RWPE2 (cell line): ENCODE data around the gene NABP1.

Source experiments
- ATAC-seq: fragments of 200-7000 bp; cut with Tn5 transposase; 3 replicates; pipeline ENCODE4 v1.9.1; 2021; ENCODE audit warnings: low read depth
- DNase-seq: peaks from one replicate; pipeline ENCODE4 v3.0.0-alpha.2; 2020; ENCODE audit warnings: low spot score
- H3K27ac ChIP-seq: fragments of 450-650 bp; 2 replicates; pipeline ENCODE4 v1.5.1; 2017; ENCODE audit warnings: mild to moderate bottlenecking; ENCODE audit not compliant: poor library complexity, severe bottlenecking
- H3K27me3 ChIP-seq: fragments of 250-450 bp; sonication (Bioruptor Pico); 2 replicates; pipeline ENCODE4 v1.5.1; 2021; ENCODE audit warnings: mild to moderate bottlenecking, moderate library complexity; ENCODE audit not compliant: insufficient read depth, poor library complexity, severe bottlenecking
- H3K36me3 ChIP-seq: fragments of 250-450 bp; sonication (Bioruptor Pico); 2 replicates; pipeline ENCODE4 v1.5.1; 2020; ENCODE audit warnings: low read depth, mild to moderate bottlenecking, moderate library complexity
- H3K4me1 ChIP-seq: fragments of 250-450 bp; sonication (Bioruptor Pico); 2 replicates; pipeline ENCODE4 v1.5.1; 2021; ENCODE audit warnings: mild to moderate bottlenecking, moderate library complexity; ENCODE audit not compliant: insufficient read depth, poor library complexity, severe bottlenecking
- H3K4me3 ChIP-seq: fragments of 250-450 bp; sonication (Bioruptor Pico); 2 replicates; pipeline ENCODE4 v1.5.1; 2021; ENCODE audit warnings: mild to moderate bottlenecking, moderate library complexity; ENCODE audit not compliant: severe bottlenecking
- H3K9me3 ChIP-seq: fragments of 250-450 bp; sonication (Bioruptor Pico); 2 replicates; pipeline ENCODE4 v1.5.1; 2021; ENCODE audit warnings: mild to moderate bottlenecking, moderate library complexity; ENCODE audit not compliant: severe bottlenecking
- CTCF ChIP-seq: fragments of 450-650 bp; IDR thresholded peaks from one replicate; pipeline ENCODE4 v1.5.1; 2017; ENCODE audit warnings: mild to moderate bottlenecking, moderate library complexity; ENCODE audit not compliant: poor library complexity, severe bottlenecking

NABP1 gene

DNA sequence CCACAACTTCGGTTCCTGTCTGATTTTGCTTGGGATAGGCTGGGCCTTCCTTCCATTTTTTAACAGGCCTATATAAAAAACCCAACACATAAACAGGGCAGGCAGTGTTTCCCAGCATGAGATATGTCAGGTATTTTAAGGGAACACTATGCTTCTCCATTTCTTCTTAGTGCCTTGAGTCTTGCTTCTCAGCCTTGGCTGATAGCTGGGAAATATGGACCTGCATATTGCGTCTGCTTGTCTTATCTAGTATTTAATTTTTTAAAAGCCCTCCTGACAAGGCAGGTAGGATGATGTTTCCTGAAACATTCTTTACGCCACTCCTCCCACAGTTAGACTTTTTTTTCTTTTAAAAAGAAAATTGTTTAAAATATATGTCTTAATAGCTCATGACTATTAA is 45.5 kb upstream of the NABP1 start:
- no peaks in the 10 kb centered on the region for H3K9me3 ChIP-seq
- no peaks in the 10 kb centered on the region for H3K27me3 ChIP-seq
- ATAC-seq (no peak), DNase-seq (no peak)
- no peak overlapping the region for H3K4me3 ChIP-seq
- H3K4me1 ChIP-seq, result peaks cover 39% of the 10 kb centered on the region
- H3K27ac ChIP-seq, result no peak overlapping the region
- H3K36me3 ChIP-seq, result no peaks in the 10 kb centered on the region
- TF ChIP-seq CTCF, result no peak

DNA sequence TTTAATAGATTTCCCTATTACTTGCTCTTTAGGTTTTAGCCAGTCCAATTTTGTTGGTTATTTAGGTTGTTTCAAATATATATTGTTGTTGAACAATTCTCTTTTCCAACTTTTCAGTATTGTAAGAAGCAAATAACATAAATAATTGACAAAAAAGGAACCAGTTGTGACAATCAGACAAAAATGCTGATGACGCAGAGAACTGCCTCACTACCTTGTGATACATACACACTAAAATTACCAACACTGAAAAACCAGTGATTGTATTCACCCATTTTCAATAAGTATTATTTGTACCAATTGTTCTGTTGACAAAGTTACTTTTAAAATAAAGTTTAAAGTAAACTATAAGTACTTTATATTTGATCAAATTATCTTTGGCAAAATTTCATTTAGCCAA is 43.1 kb upstream of the NABP1 start:
- peaks cover 50% of the 10 kb centered on the region for H3K4me1 ChIP-seq
- DNase-seq (no peak), ATAC-seq (no peak)
- H3K9me3 ChIP-seq, result no peaks in the 10 kb centered on the region
- H3K27ac ChIP-seq, result peak overlapping the region; percentile 66
- H3K36me3 ChIP-seq, result no peaks in the 10 kb centered on the region
- H3K27me3 ChIP-seq, result no peaks in the 10 kb centered on the region
- no peak overlapping the region for H3K4me3 ChIP-seq
- no peak for TF ChIP-seq CTCF

- peak overlapping the region; percentile 66 for H3K27ac ChIP-seq
- H3K4me3 ChIP-seq, result no peak overlapping the region
- no peaks in the 10 kb centered on the region for H3K9me3 ChIP-seq
- no peaks in the 10 kb centered on the region for H3K27me3 ChIP-seq
- TF ChIP-seq CTCF, result no peak
- DNase-seq (no peak), ATAC-seq (peak; percentile 57)
- no peaks in the 10 kb centered on the region for H3K36me3 ChIP-seq
- H3K4me1 ChIP-seq, result peaks cover 48% of the 10 kb centered on the region
These were observed 42.4 kb upstream of the NABP1 start for GRCh38 chr2:191635333-191636234.

DNA sequence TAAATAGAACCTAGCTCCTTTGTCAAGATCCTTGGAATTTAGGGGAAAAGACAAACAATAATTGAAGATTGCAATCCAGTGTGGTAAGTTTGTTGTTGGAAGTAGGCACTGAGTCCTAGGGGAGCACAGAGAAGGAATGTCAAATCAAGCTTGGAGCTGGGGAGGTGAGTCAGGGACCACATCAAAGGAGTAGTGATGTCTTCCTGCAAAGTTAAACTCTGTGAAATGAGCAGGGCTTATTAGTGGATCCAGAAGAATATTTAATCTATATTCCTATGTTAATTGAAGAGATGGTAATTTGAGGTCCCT is 41.7 kb upstream of the NABP1 start:
- H3K36me3 ChIP-seq, result no peaks in the 10 kb centered on the region
- DNase-seq (no peak), ATAC-seq (peak; percentile 76)
- no peak overlapping the region for H3K4me3 ChIP-seq
- TF ChIP-seq CTCF, result no peak
- no peaks in the 10 kb centered on the region for H3K27me3 ChIP-seq
- peak overlapping the region; percentile 66 for H3K27ac ChIP-seq
- H3K9me3 ChIP-seq, result no peaks in the 10 kb centered on the region
- peaks cover 48% of the 10 kb centered on the region for H3K4me1 ChIP-seq

DNA sequence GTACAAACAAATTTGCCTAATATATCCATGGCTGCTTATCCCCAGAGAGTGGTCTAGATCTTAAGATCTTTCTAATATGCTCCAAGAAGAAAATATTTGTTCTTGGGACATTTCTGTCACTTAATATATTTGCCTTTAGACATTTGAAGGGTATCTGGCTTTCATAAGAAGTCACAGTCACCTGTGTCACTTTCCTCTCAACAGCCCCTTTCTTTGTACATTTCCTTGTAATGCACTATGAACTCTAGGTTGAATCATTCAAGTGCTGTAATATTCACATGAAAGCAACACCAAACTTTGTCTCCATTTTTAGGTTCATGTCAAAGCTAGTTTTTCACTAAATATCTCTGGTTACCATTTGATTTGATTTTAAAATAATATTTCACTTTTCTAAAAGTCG is 41.4 kb upstream of the NABP1 start:
- Histone ChIP-seq H3K36me3 (no peaks in the 10 kb centered on the region), H3K9me3 (no peaks in the 10 kb centered on the region), H3K27ac (peak overlapping the region; percentile 66), H3K4me3 (no peak overlapping the region), H3K27me3 (no peaks in the 10 kb centered on the region), H3K4me1 (peaks cover 46% of the 10 kb centered on the region)
- DNase-seq (no peak), ATAC-seq (no peak)
- no peak for TF ChIP-seq CTCF
